ENCODE results near the gene REXO4. TPM values are rescaled to one million over a fixed set of nuclear protein-coding genes. Genes with fewer than 3 reads are reported as not detected.

The REXO4 gene
- total and polyA plus RNA-seq, 2 of the 13 experiments (the other 11 are each of a cell fraction or from before 2014, with no cell fraction given), result 18.5 to 30.4 TPM

DNA sequence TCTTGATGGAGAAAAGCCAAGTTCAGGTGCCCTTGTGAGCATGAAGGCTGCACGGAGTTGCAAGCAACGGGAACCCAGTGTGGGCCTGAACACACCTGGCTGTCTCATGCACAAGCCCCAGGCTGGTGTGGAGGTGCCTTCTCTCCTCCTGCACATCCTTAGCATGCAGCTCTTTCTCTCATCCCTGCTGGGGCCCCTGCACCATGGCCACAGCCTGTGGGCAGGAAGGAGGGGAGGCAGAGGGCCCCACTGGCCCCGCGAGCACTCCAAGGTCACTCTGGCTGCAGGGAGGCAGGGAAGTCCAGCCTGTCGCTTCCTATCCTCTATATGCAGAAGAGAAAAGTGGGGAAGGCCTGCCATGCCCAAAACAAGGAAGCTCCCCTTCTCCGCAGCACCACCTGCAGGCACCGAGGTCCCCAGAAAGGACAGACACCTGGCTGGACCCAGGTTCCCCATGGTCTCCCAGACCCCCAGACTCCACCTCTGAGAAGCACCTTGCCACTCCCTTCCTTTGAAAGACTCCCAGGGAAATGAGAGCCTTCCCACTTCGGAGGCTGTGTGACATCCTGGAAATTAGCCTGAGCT is 23.0 kb downstream of the REXO4 start (continued):
- TF ChIP-seq ZNF44 (CRISPR knock-in tag; IDR thresholded peaks at IDR 0.05), result no peak
- TF ChIP-seq ZNF138 (CRISPR knock-in tag; IDR thresholded peaks at IDR 0.05; ENCODE audit: low read depth), result no peak
- no peak for TF ChIP-seq ZSCAN29 (CRISPR knock-in tag; conservative IDR thresholded peaks at IDR 0.05)
- TF ChIP-seq NCOA2 (CRISPR knock-in tag; IDR thresholded peaks at IDR 0.05), result peak; percentile 38; the same call in 1 of the 2 replicates
- no peak for TF ChIP-seq ZNF672 (CRISPR knock-in tag; IDR thresholded peaks at IDR 0.05)
- no peak for TF ChIP-seq ZNF564 (CRISPR knock-in tag; IDR thresholded peaks at IDR 0.05)
- TF ChIP-seq, protein P1, sequence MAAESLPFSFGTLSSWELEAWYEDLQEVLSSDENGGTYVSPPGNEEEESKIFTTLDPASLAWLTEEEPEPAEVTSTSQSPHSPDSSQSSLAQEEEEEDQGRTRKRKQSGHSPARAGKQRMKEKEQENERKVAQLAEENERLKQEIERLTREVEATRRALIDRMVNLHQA (CRISPR knock-in tag; IDR thresholded peaks at IDR 0.05), result no peak
- TF ChIP-seq SAP130 (CRISPR knock-in tag; IDR thresholded peaks at IDR 0.05; ENCODE audit: low read depth), result peak; percentile 44; the same call in 1 of the 2 replicates
- TF ChIP-seq, protein P2, sequence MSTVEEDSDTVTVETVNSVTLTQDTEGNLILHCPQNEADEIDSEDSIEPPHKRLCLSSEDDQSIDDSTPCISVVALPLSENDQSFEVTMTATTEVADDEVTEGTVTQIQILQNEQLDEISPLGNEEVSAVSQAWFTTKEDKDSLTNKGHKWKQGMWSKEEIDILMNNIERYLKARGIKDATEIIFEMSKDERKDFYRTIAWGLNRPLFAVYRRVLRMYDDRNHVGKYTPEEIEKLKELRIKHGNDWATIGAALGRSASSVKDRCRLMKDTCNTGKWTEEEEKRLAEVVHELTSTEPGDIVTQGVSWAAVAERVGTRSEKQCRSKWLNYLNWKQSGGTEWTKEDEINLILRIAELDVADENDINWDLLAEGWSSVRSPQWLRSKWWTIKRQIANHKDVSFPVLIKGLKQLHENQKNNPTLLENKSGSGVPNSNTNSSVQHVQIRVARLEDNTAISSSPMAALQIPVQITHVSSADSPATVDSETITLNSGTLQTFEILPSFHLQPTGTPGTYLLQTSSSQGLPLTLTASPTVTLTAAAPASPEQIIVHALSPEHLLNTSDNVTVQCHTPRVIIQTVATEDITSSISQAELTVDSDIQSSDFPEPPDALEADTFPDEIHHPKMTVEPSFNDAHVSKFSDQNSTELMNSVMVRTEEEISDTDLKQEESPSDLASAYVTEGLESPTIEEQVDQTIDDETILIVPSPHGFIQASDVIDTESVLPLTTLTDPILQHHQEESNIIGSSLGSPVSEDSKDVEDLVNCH (CRISPR knock-in tag; IDR thresholded peaks at IDR 0.05), result no peak
- TF ChIP-seq ERF (CRISPR knock-in tag; IDR thresholded peaks at IDR 0.05), result peak; percentile 54; the same call in 1 of the 2 replicates
- no peak for TF ChIP-seq RFXAP (CRISPR knock-in tag; IDR thresholded peaks at IDR 0.05; ENCODE audit: borderline replicate concordance)
- TF ChIP-seq, protein P3, sequence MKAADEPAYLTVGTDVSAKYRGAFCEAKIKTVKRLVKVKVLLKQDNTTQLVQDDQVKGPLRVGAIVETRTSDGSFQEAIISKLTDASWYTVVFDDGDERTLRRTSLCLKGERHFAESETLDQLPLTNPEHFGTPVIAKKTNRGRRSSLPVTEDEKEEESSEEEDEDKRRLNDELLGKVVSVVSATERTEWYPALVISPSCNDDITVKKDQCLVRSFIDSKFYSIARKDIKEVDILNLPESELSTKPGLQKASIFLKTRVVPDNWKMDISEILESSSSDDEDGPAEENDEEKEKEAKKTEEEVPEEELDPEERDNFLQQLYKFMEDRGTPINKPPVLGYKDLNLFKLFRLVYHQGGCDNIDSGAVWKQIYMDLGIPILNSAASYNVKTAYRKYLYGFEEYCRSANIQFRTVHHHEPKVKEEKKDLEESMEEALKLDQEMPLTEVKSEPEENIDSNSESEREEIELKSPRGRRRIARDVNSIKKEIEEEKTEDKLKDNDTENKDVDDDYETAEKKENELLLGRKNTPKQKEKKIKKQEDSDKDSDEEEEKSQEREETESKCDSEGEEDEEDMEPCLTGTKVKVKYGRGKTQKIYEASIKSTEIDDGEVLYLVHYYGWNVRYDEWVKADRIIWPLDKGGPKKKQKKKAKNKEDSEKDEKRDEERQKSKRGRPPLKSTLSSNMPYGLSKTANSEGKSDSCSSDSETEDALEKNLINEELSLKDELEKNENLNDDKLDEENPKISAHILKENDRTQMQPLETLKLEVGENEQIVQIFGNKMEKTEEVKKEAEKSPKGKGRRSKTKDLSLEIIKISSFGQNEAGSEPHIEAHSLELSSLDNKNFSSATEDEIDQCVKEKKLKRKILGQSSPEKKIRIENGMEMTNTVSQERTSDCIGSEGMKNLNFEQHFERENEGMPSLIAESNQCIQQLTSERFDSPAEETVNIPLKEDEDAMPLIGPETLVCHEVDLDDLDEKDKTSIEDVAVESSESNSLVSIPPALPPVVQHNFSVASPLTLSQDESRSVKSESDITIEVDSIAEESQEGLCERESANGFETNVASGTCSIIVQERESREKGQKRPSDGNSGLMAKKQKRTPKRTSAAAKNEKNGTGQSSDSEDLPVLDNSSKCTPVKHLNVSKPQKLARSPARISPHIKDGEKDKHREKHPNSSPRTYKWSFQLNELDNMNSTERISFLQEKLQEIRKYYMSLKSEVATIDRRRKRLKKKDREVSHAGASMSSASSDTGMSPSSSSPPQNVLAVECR (CRISPR knock-in tag; IDR thresholded peaks at IDR 0.05; ENCODE audit: borderline replicate concordance), result peak; percentile 46; the same call in 1 of the 2 replicates
- TF ChIP-seq ZFP37 (CRISPR knock-in tag; IDR thresholded peaks at IDR 0.05; ENCODE audit: borderline replicate concordance), result no peak
- TF ChIP-seq RELA (CRISPR knock-in tag; IDR thresholded peaks at IDR 0.05), result no peak
- no peak for TF ChIP-seq RAD51 (IDR thresholded peaks at IDR 0.05; ENCODE audit: borderline replicate concordance)
- no peak for TF ChIP-seq RORA (CRISPR knock-in tag; IDR thresholded peaks at IDR 0.05)
- TF ChIP-seq ZNF335 (CRISPR knock-in tag; IDR thresholded peaks at IDR 0.05), result no peak
- 0 out of 2 replicates have a peak, but pooled peaks have one; percentile 62 for TF ChIP-seq ZBTB7B (CRISPR knock-in tag; IDR thresholded peaks at IDR 0.05)
- TF ChIP-seq, protein P4, sequence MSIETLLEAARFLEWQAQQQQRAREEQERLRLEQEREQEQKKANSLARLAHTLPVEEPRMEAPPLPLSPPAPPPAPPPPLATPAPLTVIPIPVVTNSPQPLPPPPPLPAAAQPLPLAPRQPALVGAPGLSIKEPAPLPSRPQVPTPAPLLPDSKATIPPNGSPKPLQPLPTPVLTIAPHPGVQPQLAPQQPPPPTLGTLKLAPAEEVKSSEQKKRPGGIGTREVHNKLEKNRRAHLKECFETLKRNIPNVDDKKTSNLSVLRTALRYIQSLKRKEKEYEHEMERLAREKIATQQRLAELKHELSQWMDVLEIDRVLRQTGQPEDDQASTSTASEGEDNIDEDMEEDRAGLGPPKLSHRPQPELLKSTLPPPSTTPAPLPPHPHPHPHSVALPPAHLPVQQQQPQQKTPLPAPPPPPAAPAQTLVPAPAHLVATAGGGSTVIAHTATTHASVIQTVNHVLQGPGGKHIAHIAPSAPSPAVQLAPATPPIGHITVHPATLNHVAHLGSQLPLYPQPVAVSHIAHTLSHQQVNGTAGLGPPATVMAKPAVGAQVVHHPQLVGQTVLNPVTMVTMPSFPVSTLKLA (IDR thresholded peaks at IDR 0.05), result no peak
- no peak for TF ChIP-seq ZNF20 (CRISPR knock-in tag; IDR thresholded peaks at IDR 0.05)
- TF ChIP-seq ZNF605 (CRISPR knock-in tag; IDR thresholded peaks at IDR 0.05), result no peak
- TF ChIP-seq ARNT (IDR thresholded peaks at IDR 0.05), result no peak
